ENCODE measurements around the gene RASGRP1.

Gene RASGRP1

GRCh38 chr15:38463893-38464292 is 100.7 kb downstream of the RASGRP1 start:
- in situ Hi-C loops (cut with HindIII; ENCODE audit: low sequenced_read_pairs): no loop called here

GRCh38 chr15:38461066-38461833 is 103.4 kb downstream of the RASGRP1 start:
- in situ Hi-C loops (cut with HindIII; ENCODE audit: low sequenced_read_pairs): no loop called here

GRCh38 chr15:38460543-38460942 is 104.1 kb downstream of the RASGRP1 start:
- in situ Hi-C loops (cut with HindIII; ENCODE audit: low sequenced_read_pairs): no loop called here

DNA sequence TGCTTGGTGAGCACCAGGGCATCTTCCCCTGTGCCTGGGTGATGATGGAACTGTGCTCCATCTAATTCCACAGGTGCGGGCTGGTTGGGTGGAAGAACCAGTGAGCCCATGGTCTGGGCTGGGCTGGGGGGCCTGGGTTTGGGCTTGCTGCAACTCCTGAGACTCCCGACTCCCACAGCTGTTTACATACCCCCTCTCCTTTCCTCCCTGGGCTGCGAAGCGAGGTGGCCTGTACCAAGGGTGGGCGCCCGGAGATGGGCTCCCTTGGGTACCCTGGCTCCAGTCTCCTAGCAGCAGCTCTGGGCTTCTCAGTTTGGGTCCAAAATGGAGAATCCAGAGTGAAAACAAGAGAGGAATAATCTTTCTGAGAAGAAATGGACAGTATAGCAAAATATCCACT is 105.1 kb downstream of the RASGRP1 start:
- in situ Hi-C loops (cut with HindIII; ENCODE audit: low sequenced_read_pairs): no loop called here

GRCh38 chr15:38458646-38459045 is 106.0 kb downstream of the RASGRP1 start:
- in situ Hi-C loops (cut with HindIII; ENCODE audit: low sequenced_read_pairs): no loop called here

- in situ Hi-C loops (cut with HindIII; ENCODE audit: low sequenced_read_pairs): no loop called here
These were observed 109.5 kb downstream of the RASGRP1 start for GRCh38 chr15:38455092-38455491.

DNA sequence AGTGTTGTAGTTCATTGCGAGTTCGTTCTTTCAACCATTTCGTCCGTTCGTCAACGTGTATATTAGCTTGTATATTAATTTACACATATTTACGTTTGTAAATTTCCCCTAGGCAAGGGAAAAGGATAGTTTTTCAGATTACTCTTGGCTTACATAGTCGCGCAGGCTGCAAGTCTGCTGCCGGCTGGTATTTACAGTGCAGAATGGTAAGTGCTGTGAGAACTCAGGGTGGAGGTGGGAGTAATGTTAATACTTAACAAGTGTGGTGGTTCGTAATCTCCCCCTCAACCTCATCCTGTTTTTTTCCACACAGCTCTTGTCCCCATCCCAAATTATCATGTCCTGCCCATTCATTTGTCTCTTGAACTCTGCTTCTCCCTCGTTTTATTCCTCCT is 109.9 kb downstream of the RASGRP1 start:
- in situ Hi-C loops (cut with HindIII; ENCODE audit: low sequenced_read_pairs): no loop called here

DNA sequence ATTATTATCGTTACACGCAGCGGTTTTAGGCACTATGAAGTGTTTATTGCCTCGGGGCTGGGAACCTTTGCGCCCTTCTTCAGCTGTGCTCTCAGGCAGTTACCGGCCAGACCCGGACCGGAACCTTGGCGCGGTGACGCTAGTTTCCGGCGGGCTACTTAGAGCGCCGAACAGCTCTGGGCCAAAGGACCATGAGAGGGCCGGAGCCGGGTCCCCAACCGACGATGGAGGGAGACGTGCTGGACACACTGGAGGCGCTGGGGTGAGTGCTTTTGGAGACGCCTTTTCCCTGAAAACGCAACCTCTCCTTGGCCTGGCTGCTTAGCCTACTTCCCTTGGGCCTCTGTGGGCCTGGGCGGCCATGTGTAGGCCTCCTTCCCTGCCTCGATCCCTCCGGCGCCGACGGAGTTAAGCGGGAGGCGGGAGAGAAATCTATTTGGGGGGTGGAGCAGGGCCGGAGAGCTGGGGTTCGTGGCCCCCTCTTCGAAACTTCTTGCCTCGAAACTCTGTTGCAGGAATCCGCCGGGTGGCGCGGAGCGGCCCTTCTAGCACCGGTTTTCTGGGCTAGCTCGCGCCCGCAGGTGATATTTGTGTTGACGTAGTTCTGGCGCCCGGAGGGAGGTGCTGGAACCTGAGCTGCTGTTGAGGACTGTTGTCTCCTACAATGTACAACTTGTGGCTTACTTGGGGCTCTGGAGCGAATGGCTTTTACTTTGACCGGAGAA is 110.5 kb downstream of the RASGRP1 start, which contains the start of gene FAM98B:
TSS of gene FAM98B (plus strand) at position 157 of the 725 bp plus-strand sequence. CDS start at position 192, 35 bp downstream.
- in situ Hi-C loops (cut with HindIII; ENCODE audit: low sequenced_read_pairs): no loop called here

DNA sequence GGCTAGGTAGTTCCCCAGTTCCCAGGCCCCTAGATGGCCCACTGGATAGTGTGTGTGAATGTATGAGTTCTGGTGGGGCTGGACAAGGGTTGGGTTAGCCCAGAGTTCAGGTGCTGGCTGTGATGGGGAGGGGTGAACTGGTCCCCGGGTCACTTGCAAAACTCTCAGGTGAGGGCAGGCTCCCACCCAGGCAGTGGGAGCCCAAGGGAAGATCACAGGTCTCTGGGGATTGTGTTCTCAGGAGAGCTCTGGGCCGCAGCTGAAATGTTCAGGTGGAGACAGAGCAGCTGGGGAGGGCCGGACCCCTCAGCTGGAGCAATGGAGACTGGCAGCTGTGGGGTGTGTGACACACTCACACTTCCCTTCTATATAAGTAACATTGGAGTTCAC is 123.5 kb downstream of the RASGRP1 start:
- in situ Hi-C loops (cut with HindIII; ENCODE audit: low sequenced_read_pairs): no loop called here

DNA sequence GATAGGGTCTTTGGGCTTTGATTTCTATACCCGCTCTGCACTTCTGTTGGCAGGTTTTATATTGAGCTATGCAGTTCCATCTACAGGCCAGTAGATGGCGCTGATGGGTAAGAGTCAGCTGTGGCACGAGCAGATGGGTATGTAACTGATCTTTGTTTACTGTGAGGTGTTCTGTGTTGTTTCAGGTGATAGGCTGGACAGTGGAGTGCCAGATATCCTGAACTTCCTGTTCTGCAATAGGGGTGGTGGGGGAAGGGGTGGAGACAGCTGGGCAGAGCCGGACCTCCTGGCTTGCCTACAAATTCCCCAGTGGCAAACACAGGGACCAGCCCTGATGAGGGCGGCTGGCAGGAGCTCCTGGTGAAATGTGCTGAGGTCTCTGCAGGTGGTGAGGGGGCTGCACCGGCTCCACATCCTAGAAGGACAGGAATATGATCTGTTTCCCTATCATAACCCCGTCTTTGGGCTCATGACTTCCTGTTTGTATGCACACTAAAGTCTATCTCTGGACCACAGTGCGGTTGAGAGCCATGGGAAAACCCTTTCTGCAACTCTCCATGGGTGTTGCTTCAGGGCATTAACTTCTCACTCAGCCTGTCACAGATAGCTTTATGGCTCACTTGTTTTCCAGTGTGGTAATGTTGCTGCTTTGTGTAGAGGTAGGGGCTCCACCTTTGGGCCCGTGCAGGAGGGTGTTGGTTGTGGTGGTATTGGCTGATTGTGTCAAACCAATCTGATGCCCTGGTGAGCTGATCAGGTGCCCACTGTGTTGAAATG is 124.1 kb downstream of the RASGRP1 start:
- in situ Hi-C loops (cut with HindIII; ENCODE audit: low sequenced_read_pairs): no loop called here
